LNCAP (cell line): Measurements from ENCODE around the gene CCM2.

Experiments
- TF ChIP-seq, protein P1 (sequence below): fragments of 450-650 bp; IDR thresholded peaks from 2 replicates; pipeline ENCODE4 v1.5.1; 2017; ENCODE audit warnings: mild to moderate bottlenecking

Gene CCM2

DNA sequence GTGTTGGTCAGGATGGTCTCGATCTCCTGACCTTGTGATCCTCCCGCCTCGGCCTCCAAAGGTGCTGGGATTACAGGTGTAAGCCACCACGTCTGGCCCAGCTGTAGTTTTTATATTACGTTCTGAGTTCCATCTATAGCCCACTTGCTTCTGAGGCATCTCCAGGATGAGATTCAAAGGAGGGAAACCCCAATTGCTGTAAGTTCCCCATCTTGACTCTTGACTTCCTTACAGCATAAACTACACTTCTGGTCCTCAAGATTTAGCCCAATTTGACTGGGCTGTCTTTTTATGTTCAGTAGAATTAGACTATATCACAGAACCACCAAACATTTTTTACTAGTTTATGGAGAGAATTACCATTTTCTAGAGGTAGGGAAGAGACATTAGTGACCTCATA is 44.3 kb downstream of the CCM2 start:
- TF ChIP-seq, protein P1, sequence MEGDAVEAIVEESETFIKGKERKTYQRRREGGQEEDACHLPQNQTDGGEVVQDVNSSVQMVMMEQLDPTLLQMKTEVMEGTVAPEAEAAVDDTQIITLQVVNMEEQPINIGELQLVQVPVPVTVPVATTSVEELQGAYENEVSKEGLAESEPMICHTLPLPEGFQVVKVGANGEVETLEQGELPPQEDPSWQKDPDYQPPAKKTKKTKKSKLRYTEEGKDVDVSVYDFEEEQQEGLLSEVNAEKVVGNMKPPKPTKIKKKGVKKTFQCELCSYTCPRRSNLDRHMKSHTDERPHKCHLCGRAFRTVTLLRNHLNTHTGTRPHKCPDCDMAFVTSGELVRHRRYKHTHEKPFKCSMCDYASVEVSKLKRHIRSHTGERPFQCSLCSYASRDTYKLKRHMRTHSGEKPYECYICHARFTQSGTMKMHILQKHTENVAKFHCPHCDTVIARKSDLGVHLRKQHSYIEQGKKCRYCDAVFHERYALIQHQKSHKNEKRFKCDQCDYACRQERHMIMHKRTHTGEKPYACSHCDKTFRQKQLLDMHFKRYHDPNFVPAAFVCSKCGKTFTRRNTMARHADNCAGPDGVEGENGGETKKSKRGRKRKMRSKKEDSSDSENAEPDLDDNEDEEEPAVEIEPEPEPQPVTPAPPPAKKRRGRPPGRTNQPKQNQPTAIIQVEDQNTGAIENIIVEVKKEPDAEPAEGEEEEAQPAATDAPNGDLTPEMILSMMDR: no peak

DNA sequence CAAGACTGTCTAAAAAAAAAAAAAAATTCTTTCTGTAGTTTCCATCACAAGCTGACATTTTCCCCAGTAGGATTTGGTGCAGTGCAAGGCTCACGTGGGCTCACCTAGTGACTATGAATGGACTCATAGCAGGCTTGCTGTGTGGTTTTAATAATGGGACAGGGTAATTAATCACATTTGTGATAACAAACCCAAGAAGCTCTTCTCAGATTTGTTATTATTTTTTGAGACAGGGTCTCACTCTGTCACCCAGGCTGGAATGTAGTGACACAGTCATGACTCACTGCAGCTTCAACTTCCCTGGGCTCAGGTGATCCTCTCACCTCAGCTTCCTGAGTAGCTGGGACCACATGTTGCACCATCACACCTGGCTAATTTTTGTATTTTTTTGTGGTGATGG is 48.7 kb downstream of the CCM2 start:
- TF ChIP-seq, protein P1: no peak

DNA sequence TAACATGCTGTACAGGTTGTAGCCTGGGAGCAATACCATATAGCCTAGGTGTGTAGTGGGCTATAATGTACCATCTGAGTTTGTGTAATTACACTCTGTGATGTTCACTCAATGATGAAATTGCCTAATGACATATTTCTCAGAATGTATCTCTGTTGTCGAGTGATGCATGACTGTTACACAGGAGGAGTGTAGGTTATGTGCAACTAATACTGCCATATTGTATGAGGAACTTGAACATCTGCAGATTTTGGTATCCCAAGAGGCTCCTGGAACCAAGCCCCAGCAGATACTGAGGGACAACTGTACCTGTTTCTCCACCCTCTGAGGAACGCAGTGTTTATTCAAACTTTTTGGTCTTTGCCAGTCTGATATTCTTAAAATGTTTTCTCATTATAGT is 50.2 kb downstream of the CCM2 start:
- TF ChIP-seq, protein P1: no peak

DNA sequence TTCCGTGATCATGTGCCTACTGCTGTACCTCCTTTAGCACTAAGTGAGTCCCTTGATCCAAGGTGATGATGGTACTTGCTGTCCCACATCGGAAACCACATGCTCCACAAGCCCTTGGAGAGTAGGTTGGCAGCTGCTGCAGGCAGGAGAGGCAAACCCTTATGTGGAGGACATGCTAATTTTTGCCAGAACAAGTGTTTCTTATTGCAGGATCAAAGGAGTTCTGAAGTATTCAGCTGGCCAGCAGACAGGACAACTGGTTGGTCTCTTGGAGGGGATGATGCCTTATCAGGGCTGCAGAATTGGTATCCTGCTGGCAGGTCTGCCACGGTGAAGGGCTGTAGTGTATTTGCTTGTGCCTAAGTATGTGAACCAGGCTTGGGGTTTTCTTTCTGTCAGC is 52.0 kb downstream of the CCM2 start:
- TF ChIP-seq, protein P1: no peak

DNA sequence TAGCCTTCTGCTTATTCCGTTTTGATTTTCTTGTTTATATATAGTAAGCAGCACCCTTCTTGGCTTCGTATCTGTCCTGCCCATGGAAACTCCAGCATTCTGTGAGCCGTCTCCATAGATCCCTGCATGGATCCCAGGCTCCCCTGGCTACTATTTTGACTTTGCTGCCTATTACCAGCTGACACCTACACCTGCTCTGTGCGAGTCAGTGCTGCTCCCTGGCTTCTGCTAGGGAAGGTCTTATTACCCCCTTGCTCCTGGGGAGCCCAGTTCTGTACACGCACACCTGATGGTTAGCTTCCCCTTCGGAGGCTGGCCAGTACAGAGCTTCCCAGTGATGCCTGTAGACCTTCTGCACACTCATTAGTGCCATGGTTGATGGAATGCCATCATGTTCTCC is 53.4 kb downstream of the CCM2 start:
- TF ChIP-seq, protein P1: no peak

DNA sequence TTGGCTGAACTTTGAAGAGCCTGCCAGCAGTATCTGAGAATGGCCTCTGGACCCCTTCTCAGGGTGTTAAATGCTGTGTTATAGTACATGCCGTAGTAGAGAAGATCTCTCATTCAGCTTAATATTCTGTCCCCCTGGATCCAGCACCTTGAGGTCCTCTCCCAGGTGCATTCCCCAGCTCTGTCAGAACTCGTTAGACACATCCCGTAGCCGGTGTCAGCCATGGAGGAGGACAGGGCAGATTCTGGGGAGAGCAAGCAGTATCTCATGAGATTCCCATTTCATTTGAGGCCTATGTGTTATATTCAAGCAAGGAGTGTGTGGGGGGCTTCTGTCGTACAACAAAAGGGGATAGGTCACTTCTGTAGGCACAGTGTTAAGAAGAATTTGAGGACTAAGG is 53.9 kb downstream of the CCM2 start:
- TF ChIP-seq, protein P1: no peak

DNA sequence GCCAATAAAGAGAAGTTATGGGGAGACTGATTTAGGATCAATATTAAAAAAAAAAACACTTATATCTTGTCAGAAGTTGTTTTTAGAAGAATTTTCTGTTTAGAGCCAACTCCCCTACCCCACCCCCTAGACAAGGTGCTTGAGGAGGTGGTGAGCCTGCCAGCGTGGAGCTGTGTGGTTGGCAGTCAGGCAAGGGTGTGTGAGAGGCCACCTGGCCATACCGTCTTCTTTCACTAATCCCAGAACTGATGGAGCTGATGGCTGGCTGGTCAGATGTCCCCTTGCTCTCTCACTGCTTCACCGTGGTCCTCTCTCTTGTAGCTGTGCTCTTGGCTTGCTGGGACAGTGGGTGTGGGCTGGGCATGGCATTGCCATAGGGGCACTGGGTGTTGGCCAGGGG is 54.4 kb downstream of the CCM2 start:
- TF ChIP-seq, protein P1: no peak

DNA sequence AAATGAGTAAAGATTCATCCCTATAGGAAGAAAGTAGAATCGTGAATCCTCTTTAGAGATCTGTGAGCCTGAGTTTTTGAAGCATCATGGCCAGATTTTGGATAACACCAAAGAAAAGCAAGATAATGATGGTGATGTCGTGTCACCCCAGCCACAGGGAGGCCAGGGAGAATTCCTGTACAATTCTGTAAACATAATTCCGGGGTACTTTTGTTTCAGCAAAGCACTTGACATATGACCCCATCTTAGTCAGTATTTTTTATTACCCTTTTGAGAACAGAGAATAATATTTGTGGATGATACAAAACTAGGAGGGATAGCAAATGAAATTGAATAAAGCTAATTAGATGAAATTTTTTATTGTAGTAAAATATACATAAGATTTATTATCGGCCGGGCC is 55.0 kb downstream of the CCM2 start:
- TF ChIP-seq, protein P1: no peak
